HG03025 (cell line): ENCODE data around the gene MPV17L2.
"Not testable (repeated sequence)": the region's sequence is repeated elsewhere in the genome, so short reads cannot be mapped to it uniquely, and the experiment has no call there.

Experiments used
- ATAC-seq: cut with Tn5 transposase; IDR thresholded peaks from one replicate; pipeline ENCODE4 v1.9.1; 2021; ENCODE audit warnings: mild to moderate bottlenecking, moderate library complexity; ENCODE audit not compliant: unreplicated experiment, low FRiP score

Gene MPV17L2

GRCh38 chr19:18192673-18193387, at the start of gene MPV17L2:
Gene MPV17L2 (plus strand): TSS chr19:18193218. CDS start chr19:18193282, 64 bp downstream.
- peak; percentile 84 for ATAC-seq

- ATAC-seq = no peak
Observed at GRCh38 chr19:18143902-18144301, 49.1 kb upstream of the MPV17L2 start.

- no peak for ATAC-seq
Observed at GRCh38 chr19:18144361-18144760, 48.7 kb upstream of the MPV17L2 start.

GRCh38 chr19:18144906-18145305, 48.1 kb upstream of the MPV17L2 start:
- no peak for ATAC-seq

GRCh38 chr19:18145391-18145999, 47.5 kb upstream of the MPV17L2 start:
- ATAC-seq = no peak

- no peak for ATAC-seq
Observed at GRCh38 chr19:18147396-18147795, 45.6 kb upstream of the MPV17L2 start.

- no peak for ATAC-seq
Observed at GRCh38 chr19:18149596-18149975, 43.4 kb upstream of the MPV17L2 start.

- no peak for ATAC-seq
Observed at GRCh38 chr19:18150776-18151624, 42.0 kb upstream of the MPV17L2 start.

- peak; percentile 55 for ATAC-seq
Observed at GRCh38 chr19:18152442-18152816, 40.6 kb upstream of the MPV17L2 start.

- peak; percentile 66 for ATAC-seq
Observed at GRCh38 chr19:18152817-18153555, 40.0 kb upstream of the MPV17L2 start, which contains the start of gene PIK3R2. Gene PIK3R2 (plus strand): TSS chr19:18153163. CDS start chr19:18155880, 2,717 bp downstream.

GRCh38 chr19:18153556-18154134, 39.4 kb upstream of the MPV17L2 start:
- no peak for ATAC-seq

GRCh38 chr19:18155095-18156087, 37.6 kb upstream of the MPV17L2 start:
- no peak for ATAC-seq

- no peak for ATAC-seq
Observed at GRCh38 chr19:18156268-18156667, 36.8 kb upstream of the MPV17L2 start.

GRCh38 chr19:18156841-18157464, 36.1 kb upstream of the MPV17L2 start:
- no peak for ATAC-seq

GRCh38 chr19:18157465-18158063, 35.5 kb upstream of the MPV17L2 start:
- ATAC-seq = no peak

- no peak for ATAC-seq
Observed at GRCh38 chr19:18158467-18158866, 34.6 kb upstream of the MPV17L2 start.

- not testable (repeated sequence) for ATAC-seq
Observed at GRCh38 chr19:18159059-18159616, 33.9 kb upstream of the MPV17L2 start.

- no peak for ATAC-seq
Observed at GRCh38 chr19:18159810-18160209, 33.2 kb upstream of the MPV17L2 start.
